GM21390 (cell line): ENCODE measurements around the gene MEPE.

Experiments
- ATAC-seq: cut with Tn5 transposase; IDR thresholded peaks from one replicate; pipeline ENCODE4 v1.9.1; 2021; ENCODE audit not compliant: unreplicated experiment

The MEPE gene

GRCh38 chr4:87832669-87833068 is at the start of gene MEPE:
MEPE (plus strand) TSS chr4:87832969; CDS start chr4:87834715, 1,746 bp downstream.
- ATAC-seq, result no peak

- ATAC-seq, result no peak
Measured at GRCh38 chr4:87783781-87784180, 49.0 kb upstream of the MEPE start.

GRCh38 chr4:87785731-87786509 is 46.8 kb upstream of the MEPE start:
- no peak for ATAC-seq

- no peak for ATAC-seq
Measured at GRCh38 chr4:87799301-87800113, 33.3 kb upstream of the MEPE start, which contains the start of gene IBSP. IBSP (plus strand) TSS chr4:87799554; CDS start chr4:87802362, 2,808 bp downstream.

- ATAC-seq, result no peak
Measured at GRCh38 chr4:87802858-87803257, 29.9 kb upstream of the MEPE start.

GRCh38 chr4:87803421-87803820 is 29.3 kb upstream of the MEPE start:
- ATAC-seq, result no peak

- ATAC-seq, result no peak
Measured at GRCh38 chr4:87804871-87805270, 27.9 kb upstream of the MEPE start.

GRCh38 chr4:87805971-87806370 is 26.8 kb upstream of the MEPE start:
- ATAC-seq, result no peak

- no peak for ATAC-seq
Measured at GRCh38 chr4:87806520-87806919, 26.2 kb upstream of the MEPE start.

GRCh38 chr4:87807402-87807801 is 25.4 kb upstream of the MEPE start:
- no peak for ATAC-seq

- ATAC-seq, result no peak
Measured at GRCh38 chr4:87811977-87812376, 20.8 kb upstream of the MEPE start.

GRCh38 chr4:87819281-87819919 is 13.4 kb upstream of the MEPE start:
- ATAC-seq, result no peak

GRCh38 chr4:87823200-87823599 is 9.6 kb upstream of the MEPE start:
- ATAC-seq, result no peak

GRCh38 chr4:87823724-87824123 is 9.0 kb upstream of the MEPE start:
- ATAC-seq, result no peak

GRCh38 chr4:87824352-87824751 is 8.4 kb upstream of the MEPE start:
- no peak for ATAC-seq

GRCh38 chr4:87834401-87834800 is 1.6 kb downstream of the MEPE start:
- ATAC-seq, result no peak

- ATAC-seq, result no peak
Measured at GRCh38 chr4:87835197-87835596, 2.4 kb downstream of the MEPE start.

GRCh38 chr4:87835743-87836142 is 3.0 kb downstream of the MEPE start:
- ATAC-seq, result no peak

- no peak for ATAC-seq
Measured at GRCh38 chr4:87838205-87838604, 5.4 kb downstream of the MEPE start.

GRCh38 chr4:87838890-87839591 is 6.3 kb downstream of the MEPE start:
- ATAC-seq, result no peak

GRCh38 chr4:87839592-87839946 is 6.8 kb downstream of the MEPE start:
- no peak for ATAC-seq
